Liver (tissue), 3 donors: ENCODE data around the gene EFHD1.

Source experiments
- CTCF ChIP-seq: fragments of 150-350 bp; IDR thresholded peaks from 2 replicates; pipeline ENCODE4 v1.5.1; 2017; ENCODE audit warnings: improper control_type of control experiment, low read depth, low read length; ENCODE audit not compliant: missing input control
- FOXA2 ChIP-seq: IDR thresholded peaks from 2 replicates; pipeline ENCODE4 v1.6.1; 2016; ENCODE audit warnings: antibody characterized with exemption
- GABPA ChIP-seq, 2 donors: IDR thresholded peaks in 1 of 2; conservative IDR thresholded peaks in 1 of 2; 2 replicates each; pipeline ENCODE4 v1.6.1; 2016; ENCODE audit warnings: antibody characterized with exemption in 2 of 2, mild to moderate bottlenecking in 1 of 2, moderate library complexity in 1 of 2
- JUND ChIP-seq, 2 donors: IDR thresholded peaks; 2 replicates each; pipeline ENCODE4 v1.6.1; 2016; ENCODE audit warnings: antibody characterized with exemption in 2 of 2
- TAF1 ChIP-seq: conservative IDR thresholded peaks from 2 replicates; pipeline ENCODE4 v1.6.1; 2016; ENCODE audit warnings: antibody characterized with exemption, mild to moderate bottlenecking
- donor health status: healthy.
- donor health status: healthy.

- TF ChIP-seq TAF1, result no peak
- no peak for TF ChIP-seq CTCF
- TF ChIP-seq GABPA (IDR thresholded peaks at IDR 0.05 in 1 of 2, conservative IDR thresholded peaks at IDR 0.05 in 1 of 2), result no peak
- TF ChIP-seq FOXA2, result no peak
- TF ChIP-seq JUND (IDR thresholded peaks at IDR 0.05), result no peak
Observed at GRCh38 chr2:232637866-232638583, 4.6 kb downstream of the EFHD1 start.
